Measurements from ENCODE around the gene TMEM126A.

Gene TMEM126A

GRCh38 chr11:85626496-85626895 lies 21.3 kb upstream of the TMEM126A start:
- Histone ChIP-seq H3K27ac (ENCODE audit: extremely low read depth, low read depth, low read length) (no peak overlapping the region), H3K9me3 (ENCODE audit: control insufficient read depth, insufficient read depth, low read depth, low read length) (no peaks in the 10 kb centered on the region), H3K4me1 (ENCODE audit: control insufficient read depth, insufficient read depth, low read length) (no peaks in the 10 kb centered on the region; the same call in 1 of the 2 replicates), H3K4me3 (ENCODE audit: low read depth, low read length) (no peak overlapping the region; the same call in 1 of the 2 replicates), H3K36me3 (ENCODE audit: control insufficient read depth in 2 of 2, insufficient read depth in 1 of 2, low read length in 2 of 2) (peaks cover 0 to 8% of the 10 kb centered on the region in 2 experiments; a peak in 1 of 3 replicates)
- ChIA-PET POLR2A (interaction anchor here (2.6 kb wide), 1 partner anchor 23 kb away, joined by 48 read pairs; the partner anchor contains the start of gene TMEM126A), CTCF (interaction anchor here (0.5 to 0.6 kb wide), 2 partner anchors 733 to 753 kb away, joined by 3 to 4 read pairs; no protein-coding TSS in a partner anchor)
- no peak for TF ChIP-seq HOXD13 (CRISPR knock-in tag; IDR thresholded peaks at IDR 0.05; ENCODE audit: borderline replicate concordance)
- TF ChIP-seq, protein P1, sequence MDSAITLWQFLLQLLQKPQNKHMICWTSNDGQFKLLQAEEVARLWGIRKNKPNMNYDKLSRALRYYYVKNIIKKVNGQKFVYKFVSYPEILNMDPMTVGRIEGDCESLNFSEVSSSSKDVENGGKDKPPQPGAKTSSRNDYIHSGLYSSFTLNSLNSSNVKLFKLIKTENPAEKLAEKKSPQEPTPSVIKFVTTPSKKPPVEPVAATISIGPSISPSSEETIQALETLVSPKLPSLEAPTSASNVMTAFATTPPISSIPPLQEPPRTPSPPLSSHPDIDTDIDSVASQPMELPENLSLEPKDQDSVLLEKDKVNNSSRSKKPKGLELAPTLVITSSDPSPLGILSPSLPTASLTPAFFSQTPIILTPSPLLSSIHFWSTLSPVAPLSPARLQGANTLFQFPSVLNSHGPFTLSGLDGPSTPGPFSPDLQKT (IDR thresholded peaks at IDR 0.05; ENCODE audit: borderline replicate concordance, low read depth, low read length), result no peak
- 0 out of 2 replicates have a peak, but pooled peaks have one; percentile 51 for TF ChIP-seq SCRT2 (tag by site-specific recombination; IDR thresholded peaks at IDR 0.05)
- peak; percentile 23; the same call in 1 of the 2 replicates for TF ChIP-seq ZNF335 (tag by site-specific recombination; conservative IDR thresholded peaks at IDR 0.05)
- TF ChIP-seq PRDM6 (tag by site-specific recombination; IDR thresholded peaks at IDR 0.05), result peak; percentile 79
- no peak for TF ChIP-seq ZNF660 (tag by site-specific recombination; IDR thresholded peaks at IDR 0.05)
- TF ChIP-seq PRDM4 (tag by site-specific recombination; IDR thresholded peaks at IDR 0.05), result no peak

- Histone ChIP-seq H3K9me3 (ENCODE audit: control insufficient read depth, insufficient read depth, low read depth, low read length) (no peaks in the 10 kb centered on the region), H3K27ac (ENCODE audit: extremely low read depth, low read depth, low read length) (peak within 1 kb of the TSS; percentile 55), H3K4me3 (ENCODE audit: low read depth, low read length) (peak within 1 kb of the TSS; percentile 74), H3K4me1 (ENCODE audit: control insufficient read depth, insufficient read depth, low read length) (no peaks in the 10 kb centered on the region; the same call in 1 of the 2 replicates), H3K36me3 (ENCODE audit: control insufficient read depth in 2 of 2, insufficient read depth in 1 of 2, low read length in 2 of 2) (peaks cover 3 to 14% of the 10 kb centered on the region in 2 experiments; a peak in 2 of 3 replicates)
- POLR2A ChIA-PET, result interaction anchor here (1.0 to 2.6 kb wide), 7 partner anchors 10 to 227 kb away, joined by 3 to 48 read pairs (median 5); partner anchors contain the start of genes CCDC83, CREBZF and TMEM126A
- TF ChIP-seq ZNF239 (tag by site-specific recombination; IDR thresholded peaks at IDR 0.05) (peak; percentile 90), ZNF335 (tag by site-specific recombination; conservative IDR thresholded peaks at IDR 0.05) (peak; percentile 77), ZNF362 (tag by site-specific recombination; IDR thresholded peaks at IDR 0.05) (no peak), ZNF624 (tag by site-specific recombination; IDR thresholded peaks at IDR 0.05) (no peak), ZNF366 (tag by site-specific recombination; conservative IDR thresholded peaks at IDR 0.05) (peak; percentile 30; the same call in 1 of the 2 replicates), PRDM1 (tag by site-specific recombination; IDR thresholded peaks at IDR 0.05) (peak; percentile 94)
- CTCF ChIA-PET, result interaction anchor here (0.6 kb wide), 1 partner anchor 732 kb away, joined by 3 read pairs; no protein-coding TSS in a partner anchor
Observed at GRCh38 chr11:85627332-85627997, 20.3 kb upstream of the TMEM126A start, which contains the start of gene DLG2. Gene DLG2 (minus strand): TSS chr11:85627344.
